Uterus (tissue), 4 donors: ENCODE results near the gene MOB3B. TPM values are rescaled to one million over a fixed set of nuclear protein-coding genes. Genes with fewer than 3 reads are reported as not detected.

Experiments used
- DNase-seq, 2 donors: peaks; one replicate each; pipeline ENCODE4 v3.0.0-alpha.2; 2019 to 2020
- H3K27ac ChIP-seq, 2 donors: fragments of 200-600 bp; sonication (generic); 1 replicate in 1 of 2; 2 replicates in 1 of 2; pipeline ENCODE4 v1.5.1; 2016 to 2018
- H3K27me3 ChIP-seq, 2 donors: fragments of 200-600 bp; sonication (generic); one replicate each; pipeline ENCODE4 v1.5.1; 2018 to 2019; ENCODE audit warnings: control low read depth in 1 of 2
- H3K36me3 ChIP-seq, 2 donors: fragments of 200-600 bp; sonication (generic); one replicate each; pipeline ENCODE4 v1.5.1; 2019; ENCODE audit warnings: control low read depth in 1 of 2
- H3K4me1 ChIP-seq, 2 donors: fragments of 200-600 bp; sonication (generic); one replicate each; pipeline ENCODE4 v1.5.1; 2018 to 2019; ENCODE audit warnings: control low read depth in 1 of 2
- H3K4me3 ChIP-seq, 2 donors: fragments of 200-600 bp; sonication (generic); 1 replicate in 1 of 2; 2 replicates in 1 of 2; pipeline ENCODE4 v1.5.1; 2018 to 2019; ENCODE audit warnings: mild to moderate bottlenecking in 1 of 2
- H3K9me3 ChIP-seq, 2 donors: fragments of 200-600 bp; sonication (generic); one replicate each; pipeline ENCODE4 v1.5.1; 2019; ENCODE audit warnings: control low read depth in 1 of 2
- CTCF ChIP-seq, 4 experiments: fragments of 200-600 bp in 2 of 4; fragments of 450-650 bp in 2 of 4; sonication (generic) in 2 of 4; IDR thresholded peaks; one replicate each; pipeline ENCODE4 v1.5.1; 2016 to 2019; ENCODE audit warnings: antibody characterized with exemption in 4 of 4, mild to moderate bottlenecking in 2 of 4, moderate library complexity in 1 of 4
- POLR2A ChIP-seq, 2 donors: fragments of 450-650 bp; IDR thresholded peaks; one replicate each; pipeline ENCODE4 v1.6.1; 2016; ENCODE audit warnings: antibody characterized with exemption in 2 of 2, mild to moderate bottlenecking in 1 of 2, moderate library complexity in 1 of 2
- intact Hi-C: fragments of 100-400 bp; cut with DNase I; formaldehyde crosslinking; loops from one replicate; pipeline ENCODE4 v1.15.1; 2023; ENCODE audit warnings: low total_unique reads
- total RNA-seq, 4 donors: library from RNA; depleted of rRNA in 3 of 4; stranded (reverse); fragments of >200 nt in 3 of 4; gene quantifications; one replicate each; pipeline versions ENCODE4 v1.1.0 to v1.2.4, GENCODE V29; 2014 to 2023
- donor health status: DM: yes; HTN: yes; CAD: no.

Gene MOB3B
- total RNA-seq, 4 donors from 2014 or later = 2.0 to 34.4 (median 12.6) TPM

GRCh38 chr9:27308691-27309390 lies 220.8 kb downstream of the MOB3B start:
- TF ChIP-seq CTCF (IDR thresholded peaks at IDR 0.05) (no peak), POLR2A (IDR thresholded peaks at IDR 0.05) (no peak)
- DNase-seq = no peak
- Histone ChIP-seq H3K36me3 (no peaks in the 10 kb centered on the region), H3K4me3 (no peak overlapping the region), H3K27me3 (no peaks in the 10 kb centered on the region), H3K27ac (no peak overlapping the region), H3K4me1 (no peaks in the 10 kb centered on the region), H3K9me3 (no peaks in the 10 kb centered on the region)
- intact Hi-C loops = no loop called here

- TF ChIP-seq CTCF (IDR thresholded peaks at IDR 0.05) = no peak
- no peak for TF ChIP-seq POLR2A (IDR thresholded peaks at IDR 0.05)
- Histone ChIP-seq H3K27me3 (no peaks in the 10 kb centered on the region), H3K36me3 (no peaks in the 10 kb centered on the region), H3K4me1 (no peaks in the 10 kb centered on the region), H3K4me3 (no peak overlapping the region), H3K27ac (no peak overlapping the region), H3K9me3 (no peaks in the 10 kb centered on the region)
- no peak for DNase-seq
- intact Hi-C loops = no loop called here
These were observed 225.1 kb downstream of the MOB3B start for GRCh38 chr9:27304521-27304920.

GRCh38 chr9:27303219-27303618 lies 226.4 kb downstream of the MOB3B start:
- H3K36me3 ChIP-seq = no peaks in the 10 kb centered on the region
- H3K27ac ChIP-seq = no peak overlapping the region
- H3K4me1 ChIP-seq = no peaks in the 10 kb centered on the region
- TF ChIP-seq CTCF (IDR thresholded peaks at IDR 0.05) = no peak
- no peak for TF ChIP-seq POLR2A (IDR thresholded peaks at IDR 0.05)
- no peaks in the 10 kb centered on the region for H3K9me3 ChIP-seq
- DNase-seq = no peak
- intact Hi-C loops = no loop called here
- H3K27me3 ChIP-seq = no peaks in the 10 kb centered on the region
- H3K4me3 ChIP-seq = no peak overlapping the region

GRCh38 chr9:27297050-27297449 lies 232.6 kb downstream of the MOB3B start, which contains the start of gene EQTN:
TSS of gene EQTN (minus strand) at chr9:27297150. CDS start at chr9:27297055, 95 bp downstream.
- TF ChIP-seq POLR2A (IDR thresholded peaks at IDR 0.05) (no peak), CTCF (IDR thresholded peaks at IDR 0.05) (no peak)
- H3K36me3 ChIP-seq = no peaks in the 10 kb centered on the region
- no peak within 1 kb of the TSS for H3K27ac ChIP-seq
- H3K9me3 ChIP-seq = no peaks in the 10 kb centered on the region
- no peak within 1 kb of the TSS for H3K4me3 ChIP-seq
- H3K27me3 ChIP-seq = no peaks in the 10 kb centered on the region
- H3K4me1 ChIP-seq = no peaks in the 10 kb centered on the region
- DNase-seq = no peak
- intact Hi-C loops = no loop called here

GRCh38 chr9:27293996-27294395 lies 235.6 kb downstream of the MOB3B start:
- Histone ChIP-seq H3K9me3 (no peaks in the 10 kb centered on the region), H3K27ac (no peak overlapping the region), H3K4me3 (no peak overlapping the region), H3K4me1 (no peaks in the 10 kb centered on the region), H3K36me3 (no peaks in the 10 kb centered on the region), H3K27me3 (no peaks in the 10 kb centered on the region)
- DNase-seq = no peak
- TF ChIP-seq CTCF (IDR thresholded peaks at IDR 0.05) (no peak), POLR2A (IDR thresholded peaks at IDR 0.05) (no peak)
- intact Hi-C loops = no loop called here
